GM18519 (cell line): Measurements from ENCODE around the gene SGCD.

ENCODE experiments used
- ATAC-seq: cut with Tn5 transposase; IDR thresholded peaks from one replicate; pipeline ENCODE4 v1.9.1; 2021; ENCODE audit warnings: mild to moderate bottlenecking, moderate library complexity; ENCODE audit not compliant: unreplicated experiment, low FRiP score

SGCD gene

GRCh38 chr5:156450778-156451177 lies 123.8 kb downstream of the SGCD start:
- ATAC-seq: no peak

DNA sequence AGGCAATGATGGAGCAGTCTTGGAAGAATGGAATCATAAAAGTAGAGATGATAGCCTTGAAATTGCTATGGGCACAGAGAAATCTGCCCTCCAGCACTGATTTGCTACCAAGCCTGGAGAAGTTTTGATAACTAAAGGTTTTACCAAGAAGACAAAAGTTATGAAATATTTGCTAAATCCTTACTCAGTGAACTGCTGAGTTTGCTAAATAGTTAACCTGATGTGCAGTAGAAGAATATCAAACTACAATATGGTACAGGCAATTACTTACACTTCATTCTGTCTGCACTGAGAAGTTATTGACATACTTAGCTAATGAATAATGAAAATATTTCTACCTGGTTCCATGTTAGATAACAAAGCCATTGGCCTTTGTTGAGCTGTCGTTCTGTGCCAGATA lies 124.5 kb downstream of the SGCD start:
- ATAC-seq: no peak

DNA sequence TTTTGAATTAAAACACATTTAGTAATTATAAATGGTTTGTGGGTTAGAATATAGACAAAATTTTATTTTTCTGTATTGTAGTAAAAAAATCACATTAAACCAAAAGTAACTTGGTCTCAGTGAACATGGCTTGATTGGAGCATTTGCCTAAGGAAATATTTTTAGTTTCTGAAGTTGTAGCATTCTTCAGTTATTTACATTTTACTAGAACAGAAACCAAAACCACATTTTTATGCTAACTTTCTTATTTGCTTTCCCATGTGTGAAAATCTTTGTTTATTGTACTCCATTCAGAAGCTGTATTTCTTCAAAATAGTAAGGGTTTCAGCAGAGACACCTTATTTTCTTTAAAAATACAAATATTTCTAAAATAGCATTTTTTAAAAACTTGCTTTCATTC lies 129.9 kb downstream of the SGCD start:
- ATAC-seq: no peak

GRCh38 chr5:156459812-156460385 lies 132.9 kb downstream of the SGCD start:
- ATAC-seq: no peak

DNA sequence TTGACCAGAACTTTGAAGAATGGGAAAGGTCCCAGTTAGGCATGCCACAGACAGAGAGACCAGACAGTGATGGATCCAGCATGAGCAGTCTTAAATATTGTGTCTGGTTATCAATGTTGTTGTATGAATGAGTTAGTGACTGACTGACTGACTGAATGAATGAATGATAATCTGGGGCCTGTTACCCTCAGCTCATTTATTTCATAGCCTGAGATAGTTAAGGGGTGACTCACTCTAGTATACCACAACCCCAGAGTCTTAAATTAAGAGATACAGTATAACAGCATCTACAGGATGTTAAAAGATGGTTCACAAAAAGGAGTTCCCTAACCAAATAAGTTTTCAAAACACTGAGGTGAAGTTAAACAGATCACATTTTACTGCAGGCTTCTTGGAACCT lies 133.5 kb downstream of the SGCD start:
- no peak for ATAC-seq

- ATAC-seq: no peak
Measured at GRCh38 chr5:156466871-156467270, 139.9 kb downstream of the SGCD start.

DNA sequence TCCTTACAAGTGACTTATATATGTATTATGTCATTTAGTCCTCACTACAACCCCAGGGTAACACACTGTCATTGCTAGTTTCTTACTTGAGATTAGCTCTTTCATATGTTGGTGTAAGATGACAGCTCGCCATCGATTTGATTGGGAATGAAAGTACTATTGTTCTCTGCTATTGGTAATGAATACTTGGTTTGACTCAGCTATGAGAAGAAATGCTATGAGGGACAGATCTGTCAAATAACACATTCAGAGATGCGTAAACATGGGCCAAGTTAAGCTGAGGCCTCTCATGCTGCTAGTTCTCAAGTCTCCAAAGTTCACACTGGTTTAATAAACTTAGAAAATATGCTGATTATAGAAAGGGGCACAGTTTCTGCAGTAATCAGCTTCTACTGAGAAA lies 142.7 kb downstream of the SGCD start:
- ATAC-seq: no peak

- no peak for ATAC-seq
Measured at GRCh38 chr5:156471893-156472292, 144.9 kb downstream of the SGCD start.

DNA sequence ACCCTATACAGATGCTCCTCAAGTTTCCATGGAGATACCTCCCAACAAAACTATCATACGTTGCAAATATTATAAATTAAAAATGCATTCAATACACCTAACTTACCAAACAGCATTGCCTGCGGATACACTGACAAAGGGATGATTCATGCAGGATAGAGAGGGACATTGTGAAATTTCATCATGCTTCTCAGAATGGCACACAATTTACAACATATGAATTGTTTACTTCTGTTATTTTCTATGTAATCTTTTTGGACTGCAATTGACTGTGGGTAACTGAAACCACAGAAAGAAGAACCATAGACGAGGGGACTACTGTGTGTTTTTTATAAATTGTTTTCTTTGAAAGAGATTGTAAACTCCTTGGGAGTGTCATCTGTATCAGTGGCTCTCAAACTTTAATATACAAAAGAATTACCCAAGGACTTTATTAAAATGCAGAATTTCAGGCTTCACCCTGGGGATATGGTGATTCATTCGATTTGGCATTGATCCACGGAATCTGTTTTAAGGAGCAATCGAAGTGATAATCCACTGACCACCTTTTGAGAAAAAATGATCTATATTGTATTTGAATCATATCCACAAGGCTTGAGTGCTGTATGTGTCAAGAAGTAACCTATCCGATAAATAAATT lies 146.4 kb downstream of the SGCD start:
- ATAC-seq: no peak

DNA sequence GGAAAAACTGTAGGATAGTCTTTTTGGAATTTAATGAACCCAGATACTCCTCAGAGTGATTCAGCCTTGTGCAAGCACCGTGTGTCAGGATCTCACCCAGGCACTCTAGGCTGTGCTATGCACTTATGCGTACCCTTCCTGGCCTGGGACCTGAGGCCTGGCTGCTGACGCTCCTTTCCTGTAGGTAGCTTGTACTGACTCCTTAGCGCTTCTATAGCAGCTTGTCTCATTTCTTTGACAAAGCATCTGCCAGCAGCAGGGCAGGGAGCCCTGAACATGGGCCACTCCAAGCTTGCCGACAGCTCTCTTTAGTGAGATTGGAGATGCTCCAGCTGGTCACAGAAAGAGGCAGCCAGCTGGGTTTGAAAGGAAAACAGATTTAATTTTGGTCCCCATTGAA lies 147.3 kb downstream of the SGCD start:
- no peak for ATAC-seq

DNA sequence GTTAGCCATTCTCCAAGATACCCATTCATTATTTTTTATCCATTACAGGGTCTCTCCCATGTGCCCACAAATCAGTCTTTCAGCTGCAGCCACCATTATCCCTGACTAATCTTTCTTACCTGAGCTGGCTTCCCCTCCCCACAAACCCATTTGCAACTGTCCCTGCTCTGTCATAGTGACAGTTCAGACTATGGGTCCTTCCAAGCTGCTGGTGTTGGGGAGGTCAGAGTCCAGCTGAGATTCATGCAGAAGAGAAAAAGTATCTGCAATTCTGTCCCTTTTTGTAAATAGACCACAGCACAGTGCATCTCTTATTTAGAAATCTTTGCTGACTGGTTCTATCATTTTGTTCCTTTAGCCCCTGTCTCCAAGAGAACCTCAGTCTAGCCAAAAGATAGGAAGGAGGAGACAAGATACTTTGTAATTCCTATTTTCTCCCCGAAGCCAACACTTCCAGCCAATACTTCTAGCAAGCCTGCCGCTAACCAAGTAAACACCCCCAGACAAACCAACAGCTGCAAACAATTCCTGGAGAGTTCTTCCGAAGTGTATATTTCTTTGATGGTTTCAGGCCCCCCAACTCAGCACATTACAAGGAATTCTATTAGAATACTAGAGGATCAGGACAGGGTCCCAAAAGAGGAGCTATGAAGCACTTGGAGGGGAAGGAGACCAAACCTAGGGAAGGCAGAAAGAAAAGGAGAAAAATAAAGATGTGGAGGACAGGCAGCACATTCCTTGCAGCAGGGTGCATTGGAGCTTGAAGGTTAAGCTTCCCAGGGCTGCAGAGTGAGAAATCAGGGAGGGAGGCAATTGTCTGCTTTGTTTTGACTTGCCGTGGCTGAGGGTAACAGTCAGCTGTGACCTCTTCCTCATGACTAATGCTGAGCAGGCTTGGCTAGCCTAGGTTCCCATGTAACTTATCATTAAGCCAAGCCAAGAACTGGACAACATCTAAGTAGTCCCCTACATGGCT lies 148.5 kb downstream of the SGCD start:
- no peak for ATAC-seq

DNA sequence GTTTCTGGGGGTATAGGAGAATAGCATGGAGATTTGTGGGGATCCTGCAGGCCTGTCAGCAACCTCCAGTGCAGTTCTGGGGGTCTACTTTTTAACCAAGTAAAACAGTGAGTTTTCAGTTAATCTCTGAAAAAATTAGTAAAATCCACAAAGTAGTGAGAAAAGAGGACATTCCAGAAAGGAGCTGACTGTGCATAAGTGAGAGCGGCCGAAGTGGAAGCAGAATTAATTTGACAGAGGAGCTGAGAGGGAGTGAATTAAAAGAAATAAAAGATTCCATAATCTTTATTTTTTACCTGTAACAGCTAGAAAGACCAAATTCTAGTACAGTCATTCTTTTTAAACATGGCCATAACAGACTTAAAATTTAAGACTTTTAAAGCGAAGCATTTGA lies 149.2 kb downstream of the SGCD start:
- no peak for ATAC-seq

- ATAC-seq: no peak
Measured at GRCh38 chr5:156476678-156477077, 149.7 kb downstream of the SGCD start.

- ATAC-seq: no peak
Measured at GRCh38 chr5:156477196-156477595, 150.2 kb downstream of the SGCD start.

- ATAC-seq: no peak
Measured at GRCh38 chr5:156479849-156480248, 152.9 kb downstream of the SGCD start.

GRCh38 chr5:156481741-156482140 lies 154.8 kb downstream of the SGCD start:
- no peak for ATAC-seq

DNA sequence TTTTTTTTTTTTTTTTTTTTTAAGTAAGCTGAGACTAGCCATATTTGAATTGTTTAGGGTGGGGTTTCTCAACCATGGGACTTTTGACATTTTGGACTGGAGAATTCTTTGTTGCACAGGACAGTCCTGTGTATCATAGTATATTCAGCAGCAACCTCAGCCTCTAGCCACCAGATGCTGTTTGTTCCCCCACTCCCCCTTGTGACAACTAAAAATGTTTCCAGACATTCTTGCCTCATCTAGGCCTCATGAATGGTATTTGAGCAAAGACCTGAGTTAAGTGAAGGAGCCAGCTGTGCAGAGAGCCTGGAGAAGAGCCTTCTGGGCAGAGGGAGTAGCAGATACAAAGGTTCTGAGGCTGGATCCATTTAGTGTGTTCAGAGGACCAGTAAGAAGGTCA lies 155.9 kb downstream of the SGCD start:
- no peak for ATAC-seq

DNA sequence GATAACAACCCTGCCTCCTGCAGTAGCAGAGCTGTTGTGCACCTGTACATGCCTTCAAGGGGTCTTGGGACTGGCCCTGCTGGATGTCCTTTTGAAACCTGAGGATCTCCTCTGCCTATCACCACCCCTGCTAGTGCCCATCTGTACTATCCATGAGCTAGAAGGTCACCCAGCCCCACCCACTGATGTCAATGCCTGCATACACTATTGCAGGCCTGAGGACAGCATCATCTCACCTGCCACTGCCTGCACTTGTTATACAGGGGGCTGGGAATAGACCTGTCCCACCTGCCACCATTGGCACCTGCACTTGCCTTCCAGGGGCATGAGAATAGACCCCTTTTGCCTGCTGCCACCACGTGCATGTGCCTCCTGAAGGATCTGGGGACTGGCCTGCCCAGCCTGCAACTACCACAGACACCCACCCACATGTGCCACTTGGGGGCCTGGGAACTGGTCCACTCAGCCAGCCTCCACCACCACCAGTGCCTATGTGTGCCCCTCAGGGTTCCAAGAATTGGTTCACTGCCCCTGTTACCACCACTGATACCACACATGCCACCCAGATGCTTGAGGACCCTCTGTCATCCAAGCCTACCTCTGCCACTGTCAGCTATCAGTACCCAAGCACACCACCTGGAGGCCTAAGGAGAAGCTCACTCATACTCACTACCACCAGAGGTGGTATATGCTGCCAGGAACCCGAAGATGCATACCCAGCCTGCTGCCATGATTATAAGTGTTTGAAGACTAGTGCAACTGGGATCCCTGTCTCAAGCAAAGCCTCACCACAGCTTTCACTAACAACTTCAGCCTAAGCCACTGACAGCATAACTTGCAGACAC lies 159.7 kb downstream of the SGCD start:
- ATAC-seq: no peak

- no peak for ATAC-seq
Measured at GRCh38 chr5:156491766-156492165, 164.8 kb downstream of the SGCD start.

DNA sequence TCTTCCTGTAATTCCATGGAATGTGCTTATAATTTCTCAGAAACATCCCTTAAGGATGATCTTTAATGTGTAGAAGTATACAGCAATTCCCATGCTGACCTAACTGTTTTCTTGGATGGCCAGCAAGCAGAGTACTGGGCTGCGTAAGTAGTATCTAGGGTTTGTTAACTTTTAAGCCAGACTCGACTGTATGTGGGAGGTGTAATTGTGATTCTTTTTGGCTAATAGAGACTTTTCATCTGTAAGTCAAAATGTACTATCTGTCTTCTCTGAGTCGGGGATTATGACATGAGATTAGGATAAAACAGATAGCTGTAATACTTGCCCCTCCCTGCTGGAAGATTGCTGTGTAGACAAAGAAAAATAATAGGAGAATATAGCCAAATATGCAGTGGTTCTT lies 169.3 kb downstream of the SGCD start:
- ATAC-seq: no peak

DNA sequence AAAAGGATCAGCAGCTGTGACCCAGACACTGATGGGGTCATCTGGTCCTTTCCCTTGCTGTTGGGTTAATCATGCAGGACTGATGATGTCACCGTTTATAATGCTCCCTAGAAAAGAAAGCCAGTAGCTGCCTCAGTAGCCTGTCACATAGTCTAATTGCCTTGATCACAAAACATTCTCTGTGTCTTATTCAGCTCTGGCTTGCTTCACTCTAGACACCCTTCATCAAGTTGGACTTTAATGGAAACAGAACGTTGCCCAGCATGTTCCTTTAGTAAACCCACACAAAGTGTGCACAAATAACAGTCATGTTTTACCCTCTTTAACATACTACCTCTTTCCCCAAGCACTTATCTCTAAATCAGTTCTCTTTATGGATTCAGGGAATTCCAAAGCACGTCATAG lies 170.8 kb downstream of the SGCD start:
- ATAC-seq: no peak
